GM20000 (cell line): Measurements from ENCODE around the gene PYM1.
"Not testable (repeated sequence)": the region's sequence is repeated elsewhere in the genome, so short reads cannot be mapped to it uniquely, and the experiment has no call there.

Experiments
- DNase-seq: peaks from one replicate; pipeline ENCODE4 v3.0.0; 2012; ENCODE audit warnings: low spot score
- TF ChIP-seq, protein P1 (sequence below): IDR thresholded peaks from 2 replicates; pipeline ENCODE4 v1.5.1; 2012; ENCODE audit warnings: mild to moderate bottlenecking, control low read depth; ENCODE audit errors: extremely low read depth, missing control alignments

PYM1 gene

DNA sequence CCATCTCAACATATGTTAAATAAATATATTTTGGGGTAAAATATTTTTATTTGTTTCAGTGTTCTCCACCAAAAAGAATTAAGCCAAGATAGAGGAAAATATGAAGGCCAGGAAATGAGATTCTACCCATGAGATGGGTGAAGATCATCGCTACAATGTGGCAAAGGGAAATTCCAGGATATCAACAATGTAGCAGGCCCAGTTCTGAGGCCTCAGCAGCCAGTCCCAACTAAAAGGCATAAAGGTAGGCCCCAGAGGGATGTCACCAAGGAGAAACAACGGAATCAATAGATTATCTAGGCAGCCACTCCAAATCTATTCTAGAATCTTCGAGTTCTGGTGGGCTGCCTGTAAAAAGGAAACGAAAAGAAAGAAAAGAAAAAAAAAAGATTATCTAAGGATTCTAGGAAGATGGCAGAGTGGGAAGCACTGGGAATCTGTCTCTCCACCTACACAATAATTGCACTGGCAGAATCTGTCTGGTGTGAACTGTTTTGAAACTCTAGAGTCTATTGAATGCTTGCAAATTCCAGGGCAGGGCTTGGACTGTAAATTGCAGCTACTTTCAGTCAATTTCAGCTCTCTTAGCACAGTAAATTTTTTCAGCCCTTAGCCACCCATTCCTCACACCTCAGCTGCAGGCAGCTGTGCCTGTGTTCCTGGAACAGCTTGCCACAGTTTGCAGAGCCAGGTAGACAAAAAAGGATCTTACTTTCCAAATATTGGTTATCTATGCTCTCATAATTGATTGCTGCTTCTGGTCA, 51.8 kb downstream of the PYM1 start:
- TF ChIP-seq, protein P1, sequence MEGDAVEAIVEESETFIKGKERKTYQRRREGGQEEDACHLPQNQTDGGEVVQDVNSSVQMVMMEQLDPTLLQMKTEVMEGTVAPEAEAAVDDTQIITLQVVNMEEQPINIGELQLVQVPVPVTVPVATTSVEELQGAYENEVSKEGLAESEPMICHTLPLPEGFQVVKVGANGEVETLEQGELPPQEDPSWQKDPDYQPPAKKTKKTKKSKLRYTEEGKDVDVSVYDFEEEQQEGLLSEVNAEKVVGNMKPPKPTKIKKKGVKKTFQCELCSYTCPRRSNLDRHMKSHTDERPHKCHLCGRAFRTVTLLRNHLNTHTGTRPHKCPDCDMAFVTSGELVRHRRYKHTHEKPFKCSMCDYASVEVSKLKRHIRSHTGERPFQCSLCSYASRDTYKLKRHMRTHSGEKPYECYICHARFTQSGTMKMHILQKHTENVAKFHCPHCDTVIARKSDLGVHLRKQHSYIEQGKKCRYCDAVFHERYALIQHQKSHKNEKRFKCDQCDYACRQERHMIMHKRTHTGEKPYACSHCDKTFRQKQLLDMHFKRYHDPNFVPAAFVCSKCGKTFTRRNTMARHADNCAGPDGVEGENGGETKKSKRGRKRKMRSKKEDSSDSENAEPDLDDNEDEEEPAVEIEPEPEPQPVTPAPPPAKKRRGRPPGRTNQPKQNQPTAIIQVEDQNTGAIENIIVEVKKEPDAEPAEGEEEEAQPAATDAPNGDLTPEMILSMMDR = no peak
- no peak for DNase-seq

DNA sequence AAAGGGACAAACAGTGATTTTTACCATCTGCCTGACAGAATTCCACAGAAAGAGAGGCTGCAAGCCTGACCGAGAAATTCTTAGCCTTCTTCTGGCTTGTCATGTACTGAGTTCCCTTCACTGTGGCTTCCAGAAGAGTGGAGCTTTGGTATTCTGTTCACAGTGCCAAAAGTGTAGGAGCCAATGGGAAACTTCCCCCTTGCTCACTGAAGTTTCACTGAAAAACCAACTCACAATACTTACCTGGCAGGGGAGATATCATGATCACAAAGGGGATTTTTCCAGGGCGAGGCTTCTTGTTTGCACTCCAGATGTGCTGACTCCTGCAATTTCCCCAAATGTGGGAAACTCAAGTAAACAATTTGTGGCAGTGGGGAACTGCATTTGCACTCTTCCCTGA, 53.3 kb downstream of the PYM1 start:
- no peak for DNase-seq
- TF ChIP-seq, protein P1 = no peak

DNA sequence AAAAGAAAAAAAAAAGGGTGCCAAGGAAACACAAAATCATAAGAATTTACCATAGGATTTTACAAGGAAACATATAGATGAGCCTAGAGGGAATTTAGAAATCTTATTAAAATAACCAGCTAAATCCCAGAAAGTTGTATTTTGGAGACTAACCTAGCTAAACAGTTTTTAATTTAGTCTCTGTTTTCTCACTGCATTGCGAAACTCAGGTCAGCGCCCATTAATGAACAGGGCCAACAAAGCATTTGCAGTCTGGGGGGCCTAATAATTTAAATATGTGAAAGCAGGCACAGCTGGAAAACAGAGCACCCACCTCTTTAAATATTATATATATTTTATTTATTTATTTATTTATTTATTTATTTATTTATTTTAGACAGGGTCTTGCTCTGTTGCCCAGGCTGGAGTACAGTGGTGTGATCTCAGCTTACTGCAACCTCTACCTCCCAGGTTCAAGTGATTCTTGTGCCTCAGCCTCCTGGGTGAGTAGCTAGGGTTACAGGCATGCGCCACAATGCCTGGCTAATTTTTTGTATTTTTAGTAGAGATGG, 61.2 kb downstream of the PYM1 start:
- DNase-seq = not testable (repeated sequence)

DNA sequence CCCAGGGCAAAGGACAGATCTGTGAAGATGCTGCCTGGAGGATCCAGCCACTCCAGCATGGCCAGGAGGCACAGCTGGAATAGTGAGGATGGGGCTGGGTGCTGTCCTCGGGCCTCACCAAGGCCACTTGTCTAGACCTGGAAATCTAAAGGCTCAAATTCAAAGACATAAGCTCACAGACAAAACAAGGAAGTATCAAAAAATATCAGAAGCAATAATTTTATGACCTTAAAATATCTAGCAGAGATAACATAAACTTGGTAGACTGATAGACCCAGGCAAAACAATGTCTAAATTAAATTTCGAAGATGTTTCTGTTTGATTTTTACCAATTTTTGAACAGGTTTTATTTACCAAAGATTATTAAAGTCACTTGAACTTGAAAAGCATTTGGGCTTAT, 62.4 kb downstream of the PYM1 start:
- TF ChIP-seq, protein P1 = no peak
- DNase-seq = no peak

GRCh38 chr12:55862931-55863330, 64.8 kb downstream of the PYM1 start:
- DNase-seq = not testable (repeated sequence)

- TF ChIP-seq, protein P1 = no peak
- no peak for DNase-seq
Measured at GRCh38 chr12:55862286-55862685, 65.4 kb downstream of the PYM1 start.

DNA sequence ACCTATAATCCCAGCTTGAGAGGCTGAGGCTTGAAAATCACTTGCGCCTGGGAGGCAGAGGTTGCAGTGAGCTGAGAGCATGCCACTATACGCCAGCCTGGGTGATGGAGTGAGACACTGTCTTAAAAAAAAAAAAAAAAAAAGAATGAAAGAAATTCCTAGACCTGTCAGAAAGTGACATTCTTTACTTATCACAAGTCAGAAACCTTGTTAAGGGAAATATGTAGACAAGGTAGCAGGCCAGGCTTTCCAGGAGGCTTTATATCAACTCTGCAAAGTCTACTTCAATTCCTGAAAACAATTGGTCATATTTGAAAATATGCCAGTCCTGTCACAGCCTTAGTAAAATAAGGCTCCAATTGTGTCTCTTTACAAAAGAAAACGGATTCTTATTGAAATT, 65.8 kb downstream of the PYM1 start:
- TF ChIP-seq, protein P1 = no peak
- no peak for DNase-seq

DNA sequence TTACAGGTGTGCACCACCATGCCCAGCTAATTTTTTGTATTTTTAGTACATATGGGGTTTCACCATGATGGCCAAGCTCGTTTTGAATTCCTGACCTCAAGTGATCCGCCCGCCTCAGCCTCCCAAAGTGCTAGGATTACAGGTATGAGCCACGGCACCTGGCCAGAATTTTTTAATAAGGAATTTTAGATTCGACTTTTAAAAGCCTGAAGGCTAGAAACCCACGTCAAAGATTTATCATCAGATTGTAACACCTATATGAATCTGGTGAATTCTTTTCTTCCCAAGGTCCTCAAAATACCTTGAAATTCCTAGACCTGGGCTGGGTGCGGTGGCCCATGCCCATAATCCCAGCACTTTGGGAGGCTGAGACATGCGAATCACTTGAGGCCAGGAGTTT, 66.3 kb downstream of the PYM1 start:
- TF ChIP-seq, protein P1 = no peak
- DNase-seq = no peak
